Endothelial cell of umbilical vein (primary cell): ENCODE results near the gene PAPPA2. TPM values are rescaled to one million over a fixed set of nuclear protein-coding genes. Genes with fewer than 3 reads are reported as not detected.

Experiments used
- BruUV-seq: library from RNA; stranded (reverse); fragments of 400-500 nt; replicated peaks from 2 replicates; lab custom pipeline; 2021; lab: Mats Ljungman, UMichigan
- CTCF ChIA-PET: fragments of 300-600, 350-600 bp; sonication (Branson Sonifier 250); formaldehyde crosslinking; loops from one replicate; lab custom pipeline; 2021; ENCODE audit warnings: antibody characterized with exemption, inconsistent platforms; lab: Charles Lee
- POLR2A ChIA-PET: fragments of 300-600, 350-600 bp; sonication (Branson Sonifier 250); formaldehyde crosslinking; loops from one replicate; lab custom pipeline; 2021; ENCODE audit warnings: antibody characterized with exemption, inconsistent platforms; lab: Charles Lee
- DNase-seq: peaks from one replicate; pipeline ENCODE4 v3.0.0-alpha.2; 2011; ENCODE audit warnings: low read depth, low spot score
- FAIRE-seq: peaks from 2 replicates; lab custom pipeline; 2011; peaks lifted over from hg19 to GRCh38; lab: Jason Lieb, UNC
- H2AFZ ChIP-seq: 2 replicates; pipeline ENCODE4 v1.6.0; 2012; ENCODE audit warnings: low read depth, low read length, control low read depth, inconsistent platforms
- H3K27ac ChIP-seq: 2 replicates; pipeline ENCODE4 v1.5.1; 2011; ENCODE audit warnings: low read depth, mild to moderate bottlenecking, control low read depth, low read length, moderate library complexity; ENCODE audit not compliant: insufficient read depth
- H3K27me3 ChIP-seq, 2 experiments: 2 replicates each; pipeline versions ENCODE4 v1.6.0 to v1.6.1; 2011; ENCODE audit warnings: low read length in 2 of 2, mixed read lengths in 1 of 2; ENCODE audit not compliant: control insufficient read depth in 2 of 2, insufficient read depth in 2 of 2
- H3K36me3 ChIP-seq, 2 experiments: 2 replicates in 1 of 2; 3 replicates in 1 of 2; pipeline ENCODE4 v1.5.1; 2011; ENCODE audit warnings: low read length in 2 of 2, mild to moderate bottlenecking in 1 of 2, moderate library complexity in 1 of 2; ENCODE audit not compliant: control insufficient read depth in 2 of 2, insufficient read depth in 2 of 2; ENCODE audit errors: extremely low read depth in 1 of 2
- H3K4me1 ChIP-seq: 3 replicates; pipeline ENCODE4 v1.5.1; 2011; ENCODE audit warnings: mild to moderate bottlenecking, low read length; ENCODE audit not compliant: control insufficient read depth, insufficient read depth; ENCODE audit errors: extremely low read depth
- H3K4me2 ChIP-seq: 2 replicates; pipeline ENCODE4 v1.6.1; 2011; ENCODE audit warnings: low read length, control low read depth, mixed read lengths; ENCODE audit not compliant: insufficient read depth
- H3K4me3 ChIP-seq, 3 experiments: fragments of 200-600 bp in 1 of 3; sonication (generic), shearing (Covaris generic) in 1 of 3; replicated peaks in 1 of 3; 2 replicates each; pipeline ENCODE4 v1.5.1; 2011 to 2016; ENCODE audit warnings: control low read depth in 3 of 3, low read length in 3 of 3, mild to moderate bottlenecking in 2 of 3, inconsistent platforms in 1 of 3, low read depth in 1 of 3, moderate library complexity in 1 of 3; ENCODE audit not compliant: insufficient read depth in 1 of 3
- H3K79me2 ChIP-seq: 2 replicates; pipeline ENCODE4 v1.6.0; 2012; ENCODE audit warnings: low read length, inconsistent platforms; ENCODE audit not compliant: control insufficient read depth, insufficient read depth
- H3K9ac ChIP-seq: replicated peaks from 2 replicates; pipeline ENCODE3; 2011; ENCODE audit warnings: low read length, control low read depth; ENCODE audit not compliant: insufficient read depth; ENCODE audit errors: extremely low read depth
- H3K9me1 ChIP-seq: replicated peaks from 3 replicates; pipeline ENCODE4 v1.6.0; 2011; ENCODE audit warnings: mild to moderate bottlenecking, low read length; ENCODE audit not compliant: control insufficient read depth, insufficient read depth; ENCODE audit errors: extremely low read depth
- H3K9me3 ChIP-seq: replicated peaks from 2 replicates; pipeline ENCODE4 v1.5.1; 2012; ENCODE audit warnings: low read length, inconsistent platforms; ENCODE audit not compliant: control insufficient read depth, insufficient read depth
- H4K20me1 ChIP-seq: replicated peaks from 2 replicates; pipeline ENCODE3; 2011; ENCODE audit warnings: mild to moderate bottlenecking, low read length; ENCODE audit not compliant: control insufficient read depth, insufficient read depth; ENCODE audit errors: extremely low read depth
- GATA2 ChIP-seq: IDR thresholded peaks from 2 replicates; pipeline ENCODE4 v1.7.0; 2011; ENCODE audit warnings: low read depth, mild to moderate bottlenecking, moderate library complexity, mixed read lengths, low read length; ENCODE audit not compliant: insufficient read length, insufficient read depth
- JUN ChIP-seq: IDR thresholded peaks from 2 replicates; pipeline ENCODE4 v1.6.1; 2011; ENCODE audit warnings: borderline replicate concordance, low read depth; ENCODE audit not compliant: insufficient read length, insufficient read depth
- POLR2A ChIP-seq: IDR thresholded peaks from 2 replicates; pipeline ENCODE4 v1.6.1; 2012; ENCODE audit warnings: low read depth, mild to moderate bottlenecking, control low read depth, low read length
- POLR2AphosphoS5 ChIP-seq: IDR thresholded peaks from 2 replicates; pipeline ENCODE4 v1.6.1; 2012; ENCODE audit warnings: low read depth, mild to moderate bottlenecking, control low read depth, low read length, moderate library complexity; ENCODE audit not compliant: insufficient read depth
- dilution Hi-C: fragments of 300-500 bp; cut with MboI; formaldehyde crosslinking; loops from one replicate; pipeline ENCODE4 v1.15.0; 2019; ENCODE audit warnings: low sequenced_read_pairs; ENCODE audit not compliant: extremely low pct_ligation_motif_present
- intact Hi-C: fragments of 100-400 bp; cut with micrococcal nuclease; formaldehyde crosslinking; loops from one replicate; pipeline ENCODE4 v1.10.0; 2022
- polyA plus RNA-seq, 4 experiments: library from polyadenylated mRNA; depleted of rRNA in 3 of 4; stranded (reverse) in 3 of 4; unstranded in 1 of 4; fragments of >200 nt; gene quantifications; 2 replicates each; pipeline versions ENCODE4 v1.2.1 to v1.2.3, GENCODE V29; 2011 to 2012; ENCODE audit warnings: missing spikeins in 1 of 4
- total RNA-seq: library from RNA; stranded (reverse); gene quantifications from 2 replicates; pipeline ENCODE4 v1.2.3, GENCODE V29; 2021
- TF ChIP-seq, protein P1 (sequence below), 2 donors: IDR thresholded peaks; 1 replicate in 1 of 2; 2 replicates in 1 of 2; pipeline ENCODE4 v1.5.1; 2011; ENCODE audit warnings: low read length in 2 of 2, mild to moderate bottlenecking in 2 of 2, moderate library complexity in 2 of 2, control low read depth in 1 of 2, inconsistent platforms in 1 of 2, low read depth in 1 of 2; ENCODE audit not compliant: insufficient read depth in 1 of 2; ENCODE audit errors: extremely low read depth in 1 of 2

The PAPPA2 gene
- total and polyA plus RNA-seq, 2 donors (not counting 3 experiments of a cell fraction or from before 2014, with no cell fraction given), result not detected

DNA sequence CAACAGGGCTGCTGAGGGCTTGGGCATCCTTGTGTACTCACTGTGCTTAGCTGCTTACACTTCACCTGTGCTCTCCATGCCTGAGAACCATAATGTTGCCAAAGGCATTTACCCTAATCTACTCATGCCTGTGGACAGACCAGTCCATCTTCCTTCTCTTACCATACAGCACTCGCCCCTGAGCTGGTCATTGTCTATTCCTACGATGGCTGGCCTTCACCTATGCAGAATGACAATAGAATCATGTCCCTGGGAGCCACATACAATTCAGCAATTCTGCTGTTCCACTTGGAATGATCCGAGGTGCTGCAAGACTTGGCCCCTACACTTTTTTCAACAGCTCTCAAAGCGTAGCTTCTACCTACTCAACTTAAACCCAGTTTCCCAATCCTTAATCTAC, 96.5 kb downstream of the PAPPA2 start:
- no peak for DNase-seq
- no peak overlapping the region for H3K27ac ChIP-seq
- H3K4me1 ChIP-seq, result no peaks in the 10 kb centered on the region
- CTCF ChIA-PET, result interaction anchor here (1.0 to 2.9 kb wide), 3 partner anchors 20 to 323 kb away, joined by 3 to 16 read pairs (median 3); no protein-coding TSS in a partner anchor
- no TSS peak for BruUV-seq
- H3K4me2 ChIP-seq, result no peak overlapping the region
- H3K9ac ChIP-seq, result no peak overlapping the region
- H3K27me3 ChIP-seq, result no peaks in the 10 kb centered on the region
- intact Hi-C loops (loop anchor here (1.0 kb wide), 1 partner anchor 322 kb away; no protein-coding TSS in a partner anchor), dilution Hi-C loops (no loop called here)
- H4K20me1 ChIP-seq, result no peaks in the 10 kb centered on the region
- H3K79me2 ChIP-seq, result no peaks in the 10 kb centered on the region
- H3K36me3 ChIP-seq, result no peaks in the 10 kb centered on the region
- H3K9me1 ChIP-seq, result no peaks in the 10 kb centered on the region
- H2AFZ ChIP-seq, result no peak overlapping the region
- no peak for FAIRE-seq
- TF ChIP-seq POLR2AphosphoS5 (no peak), JUN (no peak)
- H3K9me3 ChIP-seq, result no peaks in the 10 kb centered on the region
- H3K4me3 ChIP-seq, result no peak overlapping the region
- POLR2A ChIA-PET, result no interaction called here

DNA sequence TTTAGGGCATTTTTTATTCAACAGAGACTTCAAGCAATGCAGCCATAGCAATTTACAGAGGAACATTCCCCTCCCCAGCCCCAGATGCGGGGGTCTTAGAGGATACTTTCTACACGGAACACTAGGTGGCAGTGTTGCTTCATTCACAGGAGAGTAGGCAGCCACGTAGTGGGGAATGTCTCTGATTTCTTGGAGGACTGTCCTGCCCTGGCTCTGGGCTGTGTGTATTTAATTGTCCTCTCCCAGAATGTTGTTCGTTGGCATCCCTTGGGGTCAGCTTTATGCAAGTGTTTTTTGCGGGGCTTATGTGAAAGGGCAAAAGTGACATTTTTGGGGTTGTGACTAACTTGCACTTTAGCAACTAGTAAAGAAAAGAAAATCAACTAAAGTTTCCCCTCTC, 96.9 kb downstream of the PAPPA2 start:
- DNase-seq, result peak; percentile 27
- peak; percentile 55 for FAIRE-seq
- H3K27ac ChIP-seq, result no peak overlapping the region
- no TSS peak for BruUV-seq
- no peak for TF ChIP-seq GATA2
- TF ChIP-seq POLR2A, result no peak
- TF ChIP-seq, protein P1, sequence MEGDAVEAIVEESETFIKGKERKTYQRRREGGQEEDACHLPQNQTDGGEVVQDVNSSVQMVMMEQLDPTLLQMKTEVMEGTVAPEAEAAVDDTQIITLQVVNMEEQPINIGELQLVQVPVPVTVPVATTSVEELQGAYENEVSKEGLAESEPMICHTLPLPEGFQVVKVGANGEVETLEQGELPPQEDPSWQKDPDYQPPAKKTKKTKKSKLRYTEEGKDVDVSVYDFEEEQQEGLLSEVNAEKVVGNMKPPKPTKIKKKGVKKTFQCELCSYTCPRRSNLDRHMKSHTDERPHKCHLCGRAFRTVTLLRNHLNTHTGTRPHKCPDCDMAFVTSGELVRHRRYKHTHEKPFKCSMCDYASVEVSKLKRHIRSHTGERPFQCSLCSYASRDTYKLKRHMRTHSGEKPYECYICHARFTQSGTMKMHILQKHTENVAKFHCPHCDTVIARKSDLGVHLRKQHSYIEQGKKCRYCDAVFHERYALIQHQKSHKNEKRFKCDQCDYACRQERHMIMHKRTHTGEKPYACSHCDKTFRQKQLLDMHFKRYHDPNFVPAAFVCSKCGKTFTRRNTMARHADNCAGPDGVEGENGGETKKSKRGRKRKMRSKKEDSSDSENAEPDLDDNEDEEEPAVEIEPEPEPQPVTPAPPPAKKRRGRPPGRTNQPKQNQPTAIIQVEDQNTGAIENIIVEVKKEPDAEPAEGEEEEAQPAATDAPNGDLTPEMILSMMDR (IDR thresholded peaks at IDR 0.05; ENCODE audit: extremely low read depth in 1 of 2, insufficient read depth in 1 of 2, low read depth in 1 of 2, low read length in 2 of 2), result peak; percentile 58 to 64
- H3K27me3 ChIP-seq, result no peaks in the 10 kb centered on the region
- no peaks in the 10 kb centered on the region for H3K79me2 ChIP-seq
- dilution Hi-C loops, result no loop called here
- H3K4me3 ChIP-seq, result no peak overlapping the region
- no peaks in the 10 kb centered on the region for H4K20me1 ChIP-seq
- ChIA-PET POLR2A (no interaction called here), CTCF (interaction anchor here (1.0 to 2.9 kb wide), 3 partner anchors 21 to 323 kb away, joined by 3 to 16 read pairs (median 3); no protein-coding TSS in a partner anchor)
- intact Hi-C loops, result loop anchor here (1.0 kb wide), 1 partner anchor 321 kb away; no protein-coding TSS in a partner anchor
- no peaks in the 10 kb centered on the region for H3K9me3 ChIP-seq
- no peaks in the 10 kb centered on the region for H3K36me3 ChIP-seq
- no peak overlapping the region for H2AFZ ChIP-seq
- no peak overlapping the region for H3K4me2 ChIP-seq
- H3K4me1 ChIP-seq, result no peaks in the 10 kb centered on the region
- no peaks in the 10 kb centered on the region for H3K9me1 ChIP-seq
- no peak overlapping the region for H3K9ac ChIP-seq
